GM18517 (cell line): ENCODE results near the gene CNST.
"Not testable (repeated sequence)": the region's sequence is repeated elsewhere in the genome, so short reads cannot be mapped to it uniquely, and the experiment has no call there.

ENCODE experiments used
- ATAC-seq: cut with Tn5 transposase; IDR thresholded peaks from one replicate; pipeline ENCODE4 v1.9.1; 2021; ENCODE audit warnings: mild to moderate bottlenecking, moderate library complexity; ENCODE audit not compliant: unreplicated experiment

Gene CNST

DNA sequence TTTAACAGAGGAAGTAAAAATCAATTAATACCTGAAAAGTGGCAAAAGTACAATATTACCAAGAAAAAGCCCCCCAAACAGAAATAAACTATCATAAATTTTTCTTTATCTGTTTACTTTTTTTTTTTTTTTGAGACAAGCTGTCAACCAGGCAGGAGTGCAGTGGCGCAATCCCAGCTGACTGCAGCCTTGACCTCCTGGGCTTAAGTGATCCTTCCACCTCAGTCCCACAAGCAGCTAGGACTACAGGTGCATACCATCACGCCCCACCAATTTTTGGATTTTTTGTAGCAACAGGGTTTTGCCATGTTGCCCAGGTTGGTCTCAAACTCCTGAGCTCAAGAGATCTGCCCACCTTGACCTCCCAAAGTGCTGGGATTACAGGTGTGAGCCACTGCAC lies 8.2 kb upstream of the CNST start:
- ATAC-seq: no peak

- ATAC-seq: no peak
Measured at GRCh38 chr1:246559310-246559709, 6.9 kb upstream of the CNST start.

DNA sequence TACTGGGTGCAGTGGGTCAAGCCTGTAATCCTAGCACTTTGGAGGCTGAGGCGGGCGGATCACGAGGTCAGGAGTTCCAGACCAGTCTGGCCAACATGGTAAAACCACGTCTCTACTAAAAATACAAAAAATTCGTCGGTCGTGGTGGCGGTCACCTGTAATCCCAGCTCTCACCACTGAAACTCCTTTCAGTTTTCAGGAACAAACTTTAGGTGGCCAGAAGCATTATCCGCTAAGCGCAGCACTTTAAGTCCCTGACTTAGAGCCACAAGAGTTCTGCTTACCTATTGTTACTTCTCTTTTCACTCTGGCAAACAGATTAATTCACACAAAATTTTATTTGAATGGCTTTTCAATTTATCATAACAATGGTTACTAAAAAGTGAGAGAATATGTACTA lies 5.4 kb upstream of the CNST start:
- not testable (repeated sequence) for ATAC-seq

- ATAC-seq: no peak
Measured at GRCh38 chr1:246564839-246565750, 1.2 kb upstream of the CNST start.

DNA sequence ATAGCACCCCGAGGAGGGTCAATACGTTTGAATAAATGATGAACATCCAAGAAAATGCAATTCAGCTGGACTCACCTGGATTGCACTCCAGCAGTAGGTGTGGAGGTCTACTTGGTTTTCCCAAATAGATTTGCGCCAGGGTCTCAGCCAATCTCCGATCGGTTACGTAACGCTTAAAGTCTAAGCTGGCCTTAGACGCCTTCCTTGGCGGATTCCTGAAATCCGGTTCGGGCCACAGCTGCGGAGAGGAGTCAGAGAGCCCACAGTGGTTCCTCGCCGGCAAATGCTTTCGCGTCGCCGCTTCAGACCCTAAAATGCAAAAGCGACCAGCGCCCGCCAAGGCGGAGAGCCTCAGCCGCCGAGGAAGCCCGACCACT lies 517 bp upstream of the CNST start:
- no peak for ATAC-seq

DNA sequence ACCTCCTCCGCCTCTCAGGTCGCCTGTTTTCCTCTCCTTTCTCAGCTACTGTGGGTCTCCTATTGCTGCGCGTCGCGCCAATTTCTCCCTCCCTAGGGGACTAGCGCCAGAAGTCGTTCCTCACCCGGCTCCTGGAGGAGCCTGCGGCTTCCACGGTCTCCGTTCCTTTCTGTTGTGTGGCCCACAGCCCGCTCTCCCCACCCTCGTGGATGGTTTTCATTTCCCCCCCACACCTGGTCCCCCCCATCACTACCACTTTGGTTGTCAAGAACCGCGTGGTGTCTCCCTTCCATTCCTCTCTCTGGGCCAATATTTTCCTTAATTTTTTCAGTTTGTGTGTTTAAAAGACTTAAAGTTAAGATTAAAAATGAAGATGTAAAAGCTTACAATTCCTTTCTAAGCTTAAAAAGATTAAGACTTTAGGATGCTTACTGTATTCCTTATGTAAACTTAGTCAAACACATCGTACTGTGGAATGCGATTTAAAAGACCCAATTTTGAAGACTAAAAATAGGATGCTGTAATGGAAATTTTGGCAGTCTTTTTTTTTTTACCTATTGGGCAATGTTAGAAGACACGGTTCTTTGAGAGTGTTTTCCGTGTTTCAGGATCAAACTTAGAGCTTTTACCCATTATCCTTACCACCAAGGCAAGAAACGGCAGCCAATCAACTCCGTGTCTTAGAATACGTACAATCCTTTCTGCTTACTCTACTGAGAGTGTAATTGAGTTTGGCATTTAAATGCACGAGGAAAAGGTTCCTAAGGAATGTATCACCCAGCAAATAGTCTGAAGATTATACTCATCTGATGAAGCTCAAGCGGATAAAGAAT lies 773 bp downstream of the CNST start:
- peak; percentile 13 for ATAC-seq

GRCh38 chr1:246567646-246568235 lies 1.5 kb downstream of the CNST start:
- ATAC-seq: no peak

DNA sequence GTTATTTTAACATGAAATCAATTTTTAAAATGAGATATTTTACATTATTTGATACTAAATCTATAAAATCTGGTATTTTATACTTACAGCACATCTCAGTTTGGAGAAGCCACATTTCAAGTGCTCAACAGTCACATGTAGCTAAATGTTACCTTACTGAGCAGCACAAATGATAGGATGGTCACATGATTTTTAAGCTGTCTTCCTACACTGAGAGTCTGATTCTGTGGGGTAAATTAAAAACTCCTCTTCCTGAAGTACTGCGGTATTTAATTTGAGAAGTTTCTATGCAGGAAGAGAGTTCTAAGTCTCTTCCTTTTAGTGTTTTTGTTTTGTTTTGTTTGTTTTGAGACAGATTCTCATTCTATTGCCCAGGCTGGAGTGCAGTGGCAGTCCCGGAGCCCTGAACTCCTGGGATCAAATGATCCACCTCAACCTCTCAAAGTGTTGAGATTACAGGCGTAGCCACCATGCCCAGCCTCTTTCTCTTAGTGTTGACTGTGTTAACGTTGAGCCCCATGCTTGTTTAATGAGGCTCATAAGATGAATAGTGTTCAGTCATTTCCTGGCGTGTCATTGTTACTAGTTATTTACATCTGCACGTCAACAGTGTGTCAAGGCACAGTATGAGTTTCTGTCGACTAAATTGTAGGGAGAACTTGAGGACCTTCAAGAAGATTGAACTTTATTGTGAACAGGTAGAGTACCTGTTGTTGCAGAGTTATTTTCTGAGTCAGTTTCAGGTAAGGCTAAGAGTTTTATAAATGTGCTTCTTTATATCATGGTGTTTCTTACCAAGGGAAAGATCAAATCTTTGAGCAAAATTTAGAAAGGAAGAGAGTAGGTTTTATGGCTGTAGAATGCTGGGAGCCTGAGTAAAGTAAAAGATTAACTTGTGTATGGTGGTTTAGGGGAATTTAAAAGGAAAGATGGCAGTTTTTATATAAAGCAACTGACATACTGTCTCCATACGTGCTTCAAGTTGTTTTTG lies 3.3 kb downstream of the CNST start:
- ATAC-seq: no peak

- not testable (repeated sequence) for ATAC-seq
Measured at GRCh38 chr1:246571309-246571708, 5.1 kb downstream of the CNST start.

- no peak for ATAC-seq
Measured at GRCh38 chr1:246571953-246572352, 5.7 kb downstream of the CNST start.

DNA sequence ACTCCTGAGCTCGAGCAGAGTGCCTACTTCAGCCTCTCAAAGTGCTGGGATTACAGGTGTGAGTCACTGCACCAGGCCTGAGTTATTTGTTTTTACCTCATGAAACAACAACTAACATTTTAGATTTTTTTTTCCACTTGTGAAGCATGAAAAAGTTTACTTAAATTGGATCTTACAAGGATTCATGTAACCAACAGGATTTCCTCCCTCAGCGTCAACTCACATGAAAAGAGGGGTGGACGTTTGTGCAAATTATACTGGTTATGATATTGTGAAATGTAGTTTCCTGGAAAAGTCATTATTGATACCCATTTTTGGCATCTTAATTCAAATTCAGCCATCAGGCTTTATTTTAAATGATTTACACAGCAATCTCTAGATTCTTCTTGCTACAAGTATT lies 6.5 kb downstream of the CNST start:
- ATAC-seq: no peak

DNA sequence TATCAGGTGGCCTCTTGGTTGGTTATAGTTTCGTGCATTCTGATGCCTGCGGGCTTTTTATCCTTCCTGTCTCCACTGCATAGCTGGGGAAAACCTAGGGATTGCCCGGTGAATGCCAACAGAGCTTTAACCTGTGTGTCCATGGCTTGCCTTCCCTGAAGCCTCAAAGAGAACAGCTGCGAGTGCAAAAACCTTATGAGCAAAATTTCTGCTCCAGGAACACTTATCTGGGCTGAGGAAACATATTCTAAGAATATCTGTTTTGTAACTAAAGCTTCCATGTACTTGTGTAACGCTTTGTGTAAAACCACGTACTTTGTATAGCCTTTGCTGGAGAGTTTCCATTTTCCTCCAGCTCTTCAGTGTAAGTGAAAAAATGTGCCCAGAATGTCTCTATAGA lies 7.2 kb downstream of the CNST start:
- ATAC-seq: no peak

- no peak for ATAC-seq
Measured at GRCh38 chr1:246576709-246577032, 10.4 kb downstream of the CNST start.

DNA sequence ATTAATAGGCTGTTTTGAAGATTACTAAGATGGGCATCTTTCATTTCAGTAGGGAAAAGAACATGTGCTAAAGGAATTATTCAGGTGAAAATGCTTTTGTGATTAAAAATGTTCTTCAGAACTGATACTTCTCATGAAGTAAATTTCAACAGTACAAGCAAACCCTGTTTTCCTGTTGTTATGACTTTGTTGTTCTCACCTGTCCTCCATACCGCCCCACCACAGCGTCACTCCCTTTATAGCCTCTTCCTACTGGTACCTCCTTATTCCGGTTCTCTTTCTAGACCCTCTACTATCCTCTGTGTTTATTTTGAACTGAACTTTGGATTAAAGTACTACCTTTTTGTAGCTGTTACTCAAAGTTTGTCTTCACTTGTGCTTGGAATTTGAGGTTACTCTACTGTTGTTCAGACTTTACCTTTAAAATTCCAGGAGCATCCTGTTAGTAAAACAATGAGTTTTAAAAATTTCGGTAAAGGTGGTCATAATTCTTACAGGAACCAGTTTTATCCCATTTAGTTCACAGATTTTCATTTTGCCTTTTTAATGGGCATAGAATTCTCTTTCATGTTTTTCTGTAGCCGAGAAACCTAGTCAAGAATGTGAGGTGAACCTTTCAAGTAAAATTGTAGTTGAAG lies 10.9 kb downstream of the CNST start:
- no peak for ATAC-seq

DNA sequence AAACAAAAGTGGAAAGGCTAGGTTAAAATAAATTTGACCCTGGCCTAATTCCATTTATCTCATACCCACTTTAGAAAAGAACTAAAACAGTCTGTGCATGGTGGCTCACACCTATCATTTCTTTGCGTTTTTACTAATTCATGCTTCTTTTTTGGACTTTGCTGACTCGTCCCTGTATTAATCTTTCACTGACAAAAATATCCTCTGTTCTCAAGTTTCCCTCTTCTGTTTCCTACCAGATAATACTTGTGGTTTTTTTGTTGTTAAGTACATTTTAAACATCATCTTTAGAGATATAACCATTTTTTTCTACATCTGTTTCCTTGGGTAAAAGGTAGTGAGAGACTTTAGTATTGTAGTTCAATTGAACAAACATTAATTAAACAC lies 11.5 kb downstream of the CNST start:
- no peak for ATAC-seq

DNA sequence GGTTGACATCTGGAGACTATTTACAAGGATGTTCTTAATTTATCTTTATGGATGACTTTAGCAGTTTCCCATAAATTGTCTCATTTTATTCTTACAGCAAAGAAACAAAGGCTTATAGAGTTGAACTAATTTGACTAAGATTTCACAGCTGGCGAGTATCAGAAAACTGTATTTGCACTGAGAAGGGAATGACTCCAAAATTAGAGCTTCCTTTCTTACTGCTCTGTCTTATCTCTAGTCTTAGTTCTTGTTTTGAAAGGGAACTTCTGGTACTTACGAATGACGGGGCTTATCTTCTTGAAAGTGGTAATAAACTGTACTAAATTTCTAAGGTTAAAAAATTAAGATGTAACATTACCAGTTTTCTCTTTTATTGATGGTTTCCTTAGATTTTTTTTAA lies 13.6 kb downstream of the CNST start:
- peak; percentile 74 for ATAC-seq

DNA sequence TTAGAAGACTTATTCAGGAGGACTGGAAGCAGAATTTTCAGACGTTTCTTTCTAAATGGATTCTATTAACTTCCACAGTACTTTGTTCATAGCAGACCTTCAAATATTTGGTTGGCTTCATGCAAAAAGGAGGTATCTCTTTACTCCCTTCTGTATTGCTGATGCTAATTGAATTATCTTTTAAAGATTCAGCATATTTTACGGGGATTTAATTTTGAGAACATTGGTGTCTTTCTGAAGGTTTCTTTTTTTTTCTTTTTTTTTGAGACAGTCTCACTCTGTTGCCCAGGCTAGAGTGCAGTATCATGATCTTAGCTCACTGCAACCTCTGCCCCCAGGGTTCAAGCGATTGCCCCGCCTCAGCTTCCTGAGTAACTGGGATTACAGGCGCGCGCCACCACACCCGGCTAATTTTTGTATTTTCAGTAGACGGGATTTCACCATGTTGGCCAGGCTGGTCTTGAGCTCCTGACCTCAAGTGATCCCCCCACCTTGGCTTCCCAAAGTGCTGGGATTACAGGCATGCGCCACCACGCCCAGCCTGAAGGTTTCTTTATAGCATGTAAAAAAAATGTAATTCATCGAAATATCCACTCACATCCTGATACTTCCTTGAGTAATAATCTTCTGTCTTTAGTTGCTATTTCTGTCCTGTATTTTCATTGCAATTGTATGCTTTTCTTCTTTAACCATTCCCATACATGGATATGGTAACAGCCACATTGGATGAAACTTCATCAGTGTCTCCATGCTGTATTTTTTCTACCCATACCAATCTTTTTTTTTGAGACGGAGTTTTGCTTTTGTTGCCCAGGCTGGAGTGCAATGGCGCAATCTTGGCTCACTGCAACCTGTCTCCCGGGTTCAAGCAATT lies 14.5 kb downstream of the CNST start:
- ATAC-seq: no peak

DNA sequence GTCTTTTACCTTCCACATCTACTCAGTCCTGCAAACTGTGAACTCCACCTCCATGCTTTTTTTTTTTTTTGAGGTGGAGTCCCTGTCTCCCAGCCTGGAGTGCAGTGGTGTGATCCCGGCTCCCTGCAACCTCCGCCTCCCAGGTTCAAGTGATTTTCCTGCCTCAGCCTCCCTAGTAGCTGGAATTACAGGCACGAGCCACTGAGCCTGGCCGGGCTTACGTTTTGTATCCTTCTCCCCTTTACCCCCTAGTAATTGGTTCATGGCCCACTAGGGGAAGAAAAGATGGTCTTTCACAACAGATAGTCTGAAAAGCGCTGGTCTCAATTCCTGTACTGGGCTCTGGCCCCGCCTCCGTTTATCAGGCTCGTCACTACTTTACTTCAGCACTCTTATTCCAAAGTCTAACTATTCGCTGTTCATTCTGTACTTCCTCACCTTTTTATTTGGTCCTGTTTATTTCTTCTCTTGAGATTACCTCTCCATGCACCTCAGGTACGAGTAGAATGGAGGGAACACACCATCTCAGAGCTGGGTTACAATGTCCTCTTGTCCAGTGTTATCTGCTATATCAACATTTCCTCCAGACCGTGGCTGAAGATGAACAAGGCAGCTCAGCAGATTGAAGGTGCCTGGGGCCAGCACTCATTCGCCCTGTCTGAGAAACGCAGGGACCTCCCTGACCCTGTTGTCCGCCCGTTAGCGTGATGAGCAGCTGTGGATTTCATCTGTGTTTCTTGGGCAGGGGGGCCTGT lies 16.2 kb downstream of the CNST start:
- ATAC-seq: no peak

- ATAC-seq: no peak
Measured at GRCh38 chr1:246583056-246583440, 16.8 kb downstream of the CNST start.
